GM06990 (cell line): Measurements from ENCODE around the gene ARL15.

Source experiments
- DNase-seq: peaks from one replicate; pipeline ENCODE4 v3.0.0-alpha.2; 2011; ENCODE audit not compliant: insufficient read length; ENCODE audit errors: extremely low read depth
- H3K27me3 ChIP-seq: replicated peaks from 2 replicates; pipeline ENCODE4 v1.6.0; 2011; ENCODE audit warnings: low read length; ENCODE audit not compliant: control insufficient read depth, insufficient read depth
- H3K36me3 ChIP-seq: 2 replicates; pipeline ENCODE4 v1.5.1; 2011; ENCODE audit warnings: low read length; ENCODE audit not compliant: control insufficient read depth, insufficient read depth
- H3K4me3 ChIP-seq: replicated peaks from 2 replicates; pipeline ENCODE4 v1.5.1; 2011; ENCODE audit warnings: low read depth, mild to moderate bottlenecking, control low read depth, low read length
- CTCF ChIP-seq: IDR thresholded peaks from 2 replicates; pipeline ENCODE4 v1.5.1; 2011; ENCODE audit warnings: low read length, control low read depth, mild to moderate bottlenecking, inconsistent platforms; ENCODE audit not compliant: insufficient read depth, poor library complexity, severe bottlenecking

The ARL15 gene

GRCh38 chr5:54178207-54178606, 132.2 kb downstream of the ARL15 start:
- Histone ChIP-seq H3K36me3 (no peaks in the 10 kb centered on the region), H3K27me3 (no peaks in the 10 kb centered on the region), H3K4me3 (no peak overlapping the region)
- TF ChIP-seq CTCF: no peak
- DNase-seq: no peak

- Histone ChIP-seq H3K27me3 (no peaks in the 10 kb centered on the region), H3K36me3 (no peaks in the 10 kb centered on the region), H3K4me3 (no peak overlapping the region)
- no peak for TF ChIP-seq CTCF
- no peak for DNase-seq
These were observed 133.3 kb downstream of the ARL15 start for GRCh38 chr5:54177058-54177457.

GRCh38 chr5:54176066-54176830, 134.1 kb downstream of the ARL15 start:
- H3K27me3 ChIP-seq: no peaks in the 10 kb centered on the region
- no peak for TF ChIP-seq CTCF
- H3K4me3 ChIP-seq: no peak overlapping the region
- H3K36me3 ChIP-seq: no peaks in the 10 kb centered on the region
- DNase-seq: no peak

- no peak for TF ChIP-seq CTCF
- DNase-seq: no peak
These were observed 137.1 kb downstream of the ARL15 start for GRCh38 chr5:54173251-54173650.

GRCh38 chr5:54171645-54172384, 138.6 kb downstream of the ARL15 start:
- Histone ChIP-seq H3K36me3 (no peaks in the 10 kb centered on the region), H3K27me3 (no peaks in the 10 kb centered on the region), H3K4me3 (no peak overlapping the region)
- DNase-seq: peak; percentile 10
- no peak for TF ChIP-seq CTCF

More at GRCh38 chr5:54173251-54173650, 137.1 kb downstream of the ARL15 start:
- H3K4me3 ChIP-seq: no peak overlapping the region
- no peaks in the 10 kb centered on the region for H3K36me3 ChIP-seq
- H3K27me3 ChIP-seq: no peaks in the 10 kb centered on the region
